Measurements from ENCODE around the gene ABCA8. TPM values are rescaled to one million over a fixed set of nuclear protein-coding genes. Genes with fewer than 3 reads are reported as not detected.
"Not testable (repeated sequence)": the region's sequence is repeated elsewhere in the genome, so short reads cannot be mapped to it uniquely, and the experiment has no call there.

The ABCA8 gene
- polyA plus RNA-seq, 1 donor: 1.1 TPM

GRCh38 chr17:68829211-68829610 lies 126.0 kb downstream of the ABCA8 start:
- DNase-seq: no peak

DNA sequence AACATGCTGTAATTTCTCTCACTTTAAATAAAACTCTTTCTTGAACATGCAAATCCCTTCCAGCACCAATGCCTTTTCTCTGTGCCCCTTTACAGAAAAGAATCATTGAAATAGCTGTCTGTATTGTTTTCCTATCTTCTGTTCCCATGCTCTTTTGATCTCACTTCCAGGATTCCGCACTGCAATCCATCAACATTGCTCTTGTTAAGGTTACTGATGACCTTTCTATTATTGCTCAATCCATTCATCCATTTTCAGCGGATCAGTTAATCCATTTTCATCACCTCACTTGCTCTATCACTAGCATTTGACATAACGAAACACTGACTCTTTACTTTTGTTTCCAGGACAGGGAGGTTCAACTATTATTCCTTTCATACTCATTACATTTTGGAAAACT lies 130.5 kb downstream of the ABCA8 start:
- no peak for DNase-seq

GRCh38 chr17:68824185-68824584 lies 131.0 kb downstream of the ABCA8 start:
- not testable (repeated sequence) for DNase-seq

DNA sequence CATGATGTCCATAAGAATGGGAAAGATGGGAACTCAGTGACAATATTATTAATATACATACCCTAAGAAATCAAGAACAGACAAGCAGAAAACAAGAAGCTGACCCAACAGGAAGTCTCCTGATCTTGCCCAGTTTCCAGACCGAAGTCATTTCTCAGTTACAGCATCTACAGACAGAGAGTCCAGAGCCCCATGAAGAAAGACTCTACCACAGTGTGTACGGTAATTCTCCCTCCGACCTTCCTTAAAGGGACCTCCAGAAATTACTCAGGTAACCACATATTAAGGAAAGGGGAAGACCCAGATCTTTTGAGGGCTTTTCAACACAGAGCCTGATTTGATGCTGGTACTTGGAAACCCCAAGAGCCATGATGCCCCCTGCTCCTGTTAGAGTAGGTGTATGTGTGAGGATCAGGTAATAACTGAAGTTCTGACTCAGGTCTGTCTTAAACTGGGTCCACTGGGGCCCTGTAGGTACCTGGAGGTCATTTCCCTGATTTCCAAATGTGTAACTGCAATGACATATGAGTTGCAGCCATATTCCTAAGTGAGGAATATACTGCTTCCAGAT lies 132.4 kb downstream of the ABCA8 start:
- DNase-seq: no peak

GRCh38 chr17:68821860-68822696 lies 133.1 kb downstream of the ABCA8 start:
- peak; percentile 50 for DNase-seq

- no peak for DNase-seq
Measured at GRCh38 chr17:68820825-68821481, 134.2 kb downstream of the ABCA8 start.

DNA sequence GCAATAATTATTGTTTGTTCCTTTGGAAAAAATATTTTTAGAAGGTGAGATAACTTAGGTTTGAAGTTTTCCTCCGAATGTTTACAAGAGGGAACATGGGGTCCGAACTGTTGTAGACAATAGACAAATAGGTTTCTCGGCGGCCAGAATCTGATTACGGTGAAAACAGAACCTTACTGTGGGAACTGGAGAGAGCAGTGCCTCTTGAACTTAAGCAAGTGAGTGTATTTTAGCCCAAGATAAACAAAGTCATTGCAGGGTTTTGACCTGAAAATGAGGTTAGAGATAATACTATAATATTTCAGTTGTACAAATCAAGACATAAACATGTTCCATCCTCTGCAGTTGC lies 134.7 kb downstream of the ABCA8 start:
- DNase-seq: no peak

- DNase-seq: no peak
Measured at GRCh38 chr17:68819465-68819864, 135.7 kb downstream of the ABCA8 start.

Other genes starting within 250 kb of the ABCA8 start
- gene ABCA9, start 105.5 kb upstream of the ABCA8 start, polyA plus RNA-seq (ENCODE audit: insufficient read length): 4.2 TPM
- gene ABCA6, start 186.5 kb upstream of the ABCA8 start, polyA plus RNA-seq (ENCODE audit: insufficient read length): 4.8 TPM

All from left kidney (tissue), 2 donors.